HepG2 (cell line): Measurements from ENCODE around the gene RPE65. TPM values are rescaled to one million over a fixed set of nuclear protein-coding genes. Genes with fewer than 3 reads are reported as not detected.
A peak's percentile ranks its signal among the peaks of the same experiment; 100 is the strongest.

ENCODE experiments used
- CC2D1A ChIP-seq: sonication (generic); formaldehyde crosslinking; IDR thresholded peaks from 2 replicates; pipeline ENCODE4 v1.8.1; 2023; ENCODE audit warnings: mild to moderate bottlenecking, missing genetic modification reagents
- FOXO1 ChIP-seq: sonication (generic); formaldehyde crosslinking; IDR thresholded peaks from 2 replicates; pipeline ENCODE4 v1.4.0; 2020; ENCODE audit warnings: missing genetic modification reagents
- GFI1 ChIP-seq: sonication (generic); formaldehyde crosslinking; IDR thresholded peaks from 2 replicates; pipeline ENCODE4 v1.5.0; 2020; ENCODE audit warnings: missing genetic modification reagents, mild to moderate bottlenecking, borderline replicate concordance
- MEIS2 ChIP-seq: sonication (generic); formaldehyde crosslinking; IDR thresholded peaks from 2 replicates; pipeline ENCODE4 v1.9.0; 2021; ENCODE audit warnings: mild to moderate bottlenecking, missing genetic modification reagents
- NFKBIZ ChIP-seq: IDR thresholded peaks from 2 replicates; pipeline ENCODE4 v1.6.1; 2018; ENCODE audit warnings: missing genetic modification reagents, missing compliant biosample characterization
- NPAS2 ChIP-seq: sonication (generic); formaldehyde crosslinking; IDR thresholded peaks from 2 replicates; pipeline ENCODE4 v1.8.0; 2022; ENCODE audit warnings: mild to moderate bottlenecking, missing genetic modification reagents, borderline replicate concordance
- NR2F1 ChIP-seq, 2 experiments: fragments of 450-650 bp in 1 of 2; formaldehyde crosslinking in 1 of 2; IDR thresholded peaks; 2 replicates each; pipeline versions ENCODE4 v1.5.0 to v1.6.1; 2016 to 2020; ENCODE audit warnings: mild to moderate bottlenecking in 1 of 2, missing compliant biosample characterization in 1 of 2, missing genetic modification reagents in 1 of 2, moderate library complexity in 1 of 2
- ZKSCAN1 ChIP-seq: fragments of 150-350 bp; IDR thresholded peaks from 2 replicates; pipeline ENCODE4 v1.6.1; 2014; ENCODE audit warnings: low read length
- ZNF292 ChIP-seq: sonication (generic); formaldehyde crosslinking; IDR thresholded peaks from 2 replicates; pipeline ENCODE4 v1.8.1; 2022; ENCODE audit warnings: mild to moderate bottlenecking, low read depth, missing genetic modification reagents, borderline replicate concordance
- polyA plus RNA-seq, 8 experiments: library from polyadenylated mRNA; depleted of rRNA in 3 of 8; stranded (reverse) in 7 of 8; unstranded in 1 of 8; fragments of >200 nt; fragmentation: Illumina TruSeq in 4 of 8; extraction: Trizol in 4 of 8; gene quantifications; 2 replicates each; pipeline versions ENCODE4 v1.2.1 to v1.2.3, GENCODE V29; 2011 to 2016; ENCODE audit warnings: low read depth in 4 of 8, missing spikeins in 1 of 8, mixed read lengths in 1 of 8; ENCODE audit not compliant: insufficient read depth in 1 of 8
- total RNA-seq, 5 experiments: library from RNA; depleted of rRNA; stranded (reverse); fragments of >200 nt; fragmentation: Illumina TruSeq; extraction: Trizol; gene quantifications; 2 replicates each; pipeline ENCODE4 v1.2.3, GENCODE V29; 2016; ENCODE audit warnings: low read depth in 1 of 5
- TF ChIP-seq, protein P1 (sequence below): sonication (generic); formaldehyde crosslinking; conservative IDR thresholded peaks from 2 replicates; pipeline ENCODE4 v1.8.0; 2022; ENCODE audit warnings: mild to moderate bottlenecking, moderate library complexity, missing genetic modification reagents
- TF ChIP-seq, protein P2 (sequence below): IDR thresholded peaks from 2 replicates; pipeline ENCODE4 v1.6.1; 2016; ENCODE audit warnings: missing compliant biosample characterization, missing genetic modification reagents, borderline replicate concordance
- TF ChIP-seq, protein P3 (sequence below): IDR thresholded peaks from 2 replicates; pipeline ENCODE4 v1.6.1; 2018; ENCODE audit warnings: missing genetic modification reagents
- TF ChIP-seq, protein P4 (sequence below): sonication (generic); formaldehyde crosslinking; IDR thresholded peaks from 2 replicates; pipeline ENCODE4 v1.5.0; 2020; ENCODE audit warnings: missing genetic modification reagents
- TF ChIP-seq, protein P5 (sequence below): sonication (generic); formaldehyde crosslinking; IDR thresholded peaks from 2 replicates; pipeline ENCODE4 v1.5.0; 2020; ENCODE audit warnings: missing genetic modification reagents, mild to moderate bottlenecking, borderline replicate concordance
- TF ChIP-seq, protein P6 (sequence below), 2 experiments: sonication (generic) in 1 of 2; formaldehyde crosslinking in 1 of 2; IDR thresholded peaks; 2 replicates each; pipeline versions ENCODE4 v1.4.0 to v1.6.1; 2018 to 2020; ENCODE audit warnings: missing genetic modification reagents in 2 of 2, borderline replicate concordance in 1 of 2, low read depth in 1 of 2, mild to moderate bottlenecking in 1 of 2, missing biosample characterization in 1 of 2

The RPE65 gene
- total and polyA plus RNA-seq, 2 of the 13 experiments (the other 11 are each of a cell fraction or from before 2014, with no cell fraction given): not detected

DNA sequence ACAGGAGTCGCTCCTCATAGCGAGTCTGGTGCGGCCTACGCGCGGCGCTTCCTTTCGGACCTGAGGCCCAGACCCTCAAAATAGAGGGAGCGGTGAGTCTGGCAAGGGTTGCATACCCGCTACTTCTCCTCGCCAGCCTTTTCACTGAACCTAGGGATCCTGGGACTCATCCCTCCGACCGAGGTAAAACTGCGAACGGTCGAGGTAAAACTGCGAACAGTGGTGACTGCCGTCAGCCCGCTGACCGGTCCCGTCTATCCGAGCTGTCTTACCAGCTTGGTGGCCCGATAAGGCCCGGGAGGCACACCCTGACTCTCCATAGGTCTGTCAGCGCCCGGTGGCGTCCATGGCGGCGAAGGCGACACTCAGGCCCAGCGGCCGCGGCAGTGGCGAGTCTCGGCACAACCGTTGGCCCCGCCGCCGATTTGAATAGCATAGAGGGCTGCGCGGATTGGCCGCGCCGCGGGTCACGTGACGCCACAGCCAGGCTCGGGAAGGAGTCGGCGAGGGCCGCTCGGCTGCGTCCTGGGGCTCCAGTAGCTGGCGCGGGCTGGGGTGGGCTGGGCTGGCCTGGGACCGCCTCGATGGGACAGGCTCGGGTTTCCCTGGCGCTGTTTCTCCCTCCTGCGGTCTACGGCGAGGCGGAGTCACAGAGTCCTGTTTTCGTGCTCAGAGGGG, 47.1 kb upstream of the RPE65 start, which contains the start of gene DEPDC1 (continued):
- TF ChIP-seq, protein P1, sequence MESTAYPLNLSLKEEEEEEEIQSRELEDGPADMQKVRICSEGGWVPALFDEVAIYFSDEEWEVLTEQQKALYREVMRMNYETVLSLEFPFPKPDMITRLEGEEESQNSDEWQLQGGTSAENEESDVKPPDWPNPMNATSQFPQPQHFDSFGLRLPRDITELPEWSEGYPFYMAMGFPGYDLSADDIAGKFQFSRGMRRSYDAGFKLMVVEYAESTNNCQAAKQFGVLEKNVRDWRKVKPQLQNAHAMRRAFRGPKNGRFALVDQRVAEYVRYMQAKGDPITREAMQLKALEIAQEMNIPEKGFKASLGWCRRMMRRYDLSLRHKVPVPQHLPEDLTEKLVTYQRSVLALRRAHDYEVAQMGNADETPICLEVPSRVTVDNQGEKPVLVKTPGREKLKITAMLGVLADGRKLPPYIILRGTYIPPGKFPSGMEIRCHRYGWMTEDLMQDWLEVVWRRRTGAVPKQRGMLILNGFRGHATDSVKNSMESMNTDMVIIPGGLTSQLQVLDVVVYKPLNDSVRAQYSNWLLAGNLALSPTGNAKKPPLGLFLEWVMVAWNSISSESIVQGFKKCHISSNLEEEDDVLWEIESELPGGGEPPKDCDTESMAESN (CRISPR knock-in tag): peak; percentile 63; the same call in 1 of the 2 replicates
- TF ChIP-seq ZNF292 (CRISPR knock-in tag): peak; percentile 40; the same call in 1 of the 2 replicates
- no peak for TF ChIP-seq CC2D1A
- no peak for TF ChIP-seq NFKBIZ (CRISPR knock-in tag)
- TF ChIP-seq, protein P2, sequence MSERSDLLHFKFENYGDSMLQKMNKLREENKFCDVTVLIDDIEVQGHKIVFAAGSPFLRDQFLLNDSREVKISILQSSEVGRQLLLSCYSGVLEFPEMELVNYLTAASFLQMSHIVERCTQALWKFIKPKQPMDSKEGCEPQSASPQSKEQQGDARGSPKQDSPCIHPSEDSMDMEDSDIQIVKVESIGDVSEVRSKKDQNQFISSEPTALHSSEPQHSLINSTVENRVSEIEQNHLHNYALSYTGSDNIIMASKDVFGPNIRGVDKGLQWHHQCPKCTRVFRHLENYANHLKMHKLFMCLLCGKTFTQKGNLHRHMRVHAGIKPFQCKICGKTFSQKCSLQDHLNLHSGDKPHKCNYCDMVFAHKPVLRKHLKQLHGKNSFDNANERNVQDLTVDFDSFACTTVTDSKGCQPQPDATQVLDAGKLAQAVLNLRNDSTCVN (CRISPR knock-in tag): 0 out of 2 replicates have a peak, but pooled peaks have one; percentile 24
- TF ChIP-seq, protein P3, sequence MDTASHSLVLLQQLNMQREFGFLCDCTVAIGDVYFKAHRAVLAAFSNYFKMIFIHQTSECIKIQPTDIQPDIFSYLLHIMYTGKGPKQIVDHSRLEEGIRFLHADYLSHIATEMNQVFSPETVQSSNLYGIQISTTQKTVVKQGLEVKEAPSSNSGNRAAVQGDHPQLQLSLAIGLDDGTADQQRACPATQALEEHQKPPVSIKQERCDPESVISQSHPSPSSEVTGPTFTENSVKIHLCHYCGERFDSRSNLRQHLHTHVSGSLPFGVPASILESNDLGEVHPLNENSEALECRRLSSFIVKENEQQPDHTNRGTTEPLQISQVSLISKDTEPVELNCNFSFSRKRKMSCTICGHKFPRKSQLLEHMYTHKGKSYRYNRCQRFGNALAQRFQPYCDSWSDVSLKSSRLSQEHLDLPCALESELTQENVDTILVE (CRISPR knock-in tag): no peak; the same call in 1 of the 2 replicates
- TF ChIP-seq, protein P4, sequence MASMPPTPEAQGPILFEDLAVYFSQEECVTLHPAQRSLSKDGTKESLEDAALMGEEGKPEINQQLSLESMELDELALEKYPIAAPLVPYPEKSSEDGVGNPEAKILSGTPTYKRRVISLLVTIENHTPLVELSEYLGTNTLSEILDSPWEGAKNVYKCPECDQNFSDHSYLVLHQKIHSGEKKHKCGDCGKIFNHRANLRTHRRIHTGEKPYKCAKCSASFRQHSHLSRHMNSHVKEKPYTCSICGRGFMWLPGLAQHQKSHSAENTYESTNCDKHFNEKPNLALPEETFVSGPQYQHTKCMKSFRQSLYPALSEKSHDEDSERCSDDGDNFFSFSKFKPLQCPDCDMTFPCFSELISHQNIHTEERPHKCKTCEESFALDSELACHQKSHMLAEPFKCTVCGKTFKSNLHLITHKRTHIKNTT: no peak
- no peak for TF ChIP-seq MEIS2 (CRISPR knock-in tag)
- no peak for TF ChIP-seq NR2F1 (CRISPR knock-in tag; IDR thresholded peaks at IDR 0.05)
- TF ChIP-seq, protein P5, sequence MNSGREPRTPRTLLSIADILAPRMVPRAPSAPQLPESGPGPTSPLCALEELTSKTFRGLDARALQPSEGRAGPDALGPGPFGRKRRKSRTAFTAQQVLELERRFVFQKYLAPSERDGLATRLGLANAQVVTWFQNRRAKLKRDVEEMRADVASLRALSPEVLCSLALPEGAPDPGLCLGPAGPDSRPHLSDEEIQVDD (CRISPR knock-in tag): 0 out of 2 replicates have a peak, but pooled peaks have one; percentile 56
- TF ChIP-seq GFI1: peak; percentile 53; the same call in 1 of the 2 replicates
- TF ChIP-seq FOXO1 (CRISPR knock-in tag): no peak
- TF ChIP-seq, protein P6, sequence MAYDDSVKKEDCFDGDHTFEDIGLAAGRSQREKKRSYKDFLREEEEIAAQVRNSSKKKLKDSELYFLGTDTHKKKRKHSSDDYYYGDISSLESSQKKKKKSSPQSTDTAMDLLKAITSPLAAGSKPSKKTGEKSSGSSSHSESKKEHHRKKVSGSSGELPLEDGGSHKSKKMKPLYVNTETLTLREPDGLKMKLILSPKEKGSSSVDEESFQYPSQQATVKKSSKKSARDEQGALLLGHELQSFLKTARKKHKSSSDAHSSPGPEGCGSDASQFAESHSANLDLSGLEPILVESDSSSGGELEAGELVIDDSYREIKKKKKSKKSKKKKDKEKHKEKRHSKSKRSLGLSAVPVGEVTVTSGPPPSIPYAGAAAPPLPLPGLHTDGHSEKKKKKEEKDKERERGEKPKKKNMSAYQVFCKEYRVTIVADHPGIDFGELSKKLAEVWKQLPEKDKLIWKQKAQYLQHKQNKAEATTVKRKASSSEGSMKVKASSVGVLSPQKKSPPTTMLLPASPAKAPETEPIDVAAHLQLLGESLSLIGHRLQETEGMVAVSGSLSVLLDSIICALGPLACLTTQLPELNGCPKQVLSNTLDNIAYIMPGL (CRISPR knock-in tag; IDR thresholded peaks at IDR 0.05; ENCODE audit: borderline replicate concordance in 1 of 2, low read depth in 1 of 2): peak; percentile 28 to 82; a peak in 3 of 4 replicates
- no peak for TF ChIP-seq ZKSCAN1
- no peak for TF ChIP-seq NPAS2 (CRISPR knock-in tag)
